ENCODE results near the gene MAP1LC3A.
A peak's percentile ranks its signal among the peaks of the same experiment; 100 is the strongest.

The MAP1LC3A gene

GRCh38 chr20:34595377-34596184 is 37.1 kb downstream of the MAP1LC3A start:
- Histone ChIP-seq H3K4me1 (peaks cover 0 to 8% (median 1%) of the 10 kb centered on the region in 4 donors), H3K27me3 (no peaks in the 10 kb centered on the region), H3K27ac (no peak overlapping the region), H3K4me3 (no peak overlapping the region), H3K9me3 (no peaks in the 10 kb centered on the region), H3K36me3 (no peaks in the 10 kb centered on the region)
- no peak for DNase-seq
- intact Hi-C loops (cut with DNase I; ENCODE audit: low total_unique reads), result no loop called here
- no peak for TF ChIP-seq CTCF (IDR thresholded peaks at IDR 0.05)

DNA sequence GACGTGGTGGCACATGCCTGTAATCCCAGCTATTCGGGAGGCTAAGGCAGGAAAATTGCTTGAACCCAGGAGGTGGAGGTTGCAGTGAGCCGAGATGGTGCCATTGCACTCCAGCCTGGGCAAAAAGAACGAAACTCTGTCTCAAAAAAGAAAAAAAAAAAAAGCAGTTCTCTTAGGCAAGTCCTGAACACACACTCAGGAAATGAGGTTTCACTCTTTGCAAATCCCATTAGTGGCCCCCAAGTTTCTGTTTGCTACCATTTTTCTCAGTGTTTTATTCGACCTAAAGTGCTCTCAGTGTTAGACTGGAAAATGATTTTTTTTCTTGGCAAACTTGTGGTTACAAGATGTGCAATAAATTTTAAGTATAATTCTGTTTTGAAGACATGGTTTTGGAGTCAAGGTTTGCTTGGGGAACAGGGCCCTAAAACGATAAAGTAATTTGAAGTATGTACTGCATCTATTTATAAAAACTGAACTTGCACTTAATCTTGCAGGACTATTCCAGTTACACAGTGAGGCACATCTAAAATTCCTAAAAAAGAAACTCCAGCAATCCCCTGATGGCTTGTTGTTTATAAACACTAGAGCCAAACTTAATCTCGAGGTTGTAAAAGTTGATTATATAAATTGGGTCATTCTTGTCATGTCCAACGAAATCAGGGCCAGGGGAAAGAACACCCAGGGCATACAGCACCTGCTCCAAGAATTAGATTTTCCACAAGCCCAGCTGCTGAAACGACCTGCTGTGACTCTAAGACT is 42.6 kb downstream of the MAP1LC3A start:
- H3K9me3 ChIP-seq, result no peaks in the 10 kb centered on the region
- DNase-seq, result no peak
- no peaks in the 10 kb centered on the region for H3K27me3 ChIP-seq
- TF ChIP-seq CTCF (IDR thresholded peaks at IDR 0.05), result no peak
- H3K27ac ChIP-seq, result peak overlapping the region; percentile 60 to 80
- H3K4me1 ChIP-seq, result peaks cover 0 to 45% (median 6%) of the 10 kb centered on the region in 4 donors
- H3K4me3 ChIP-seq, result peak overlapping the region in 1 of 2 donors; percentile 21
- no peaks in the 10 kb centered on the region for H3K36me3 ChIP-seq
- intact Hi-C loops (cut with DNase I; ENCODE audit: low total_unique reads), result no loop called here

DNA sequence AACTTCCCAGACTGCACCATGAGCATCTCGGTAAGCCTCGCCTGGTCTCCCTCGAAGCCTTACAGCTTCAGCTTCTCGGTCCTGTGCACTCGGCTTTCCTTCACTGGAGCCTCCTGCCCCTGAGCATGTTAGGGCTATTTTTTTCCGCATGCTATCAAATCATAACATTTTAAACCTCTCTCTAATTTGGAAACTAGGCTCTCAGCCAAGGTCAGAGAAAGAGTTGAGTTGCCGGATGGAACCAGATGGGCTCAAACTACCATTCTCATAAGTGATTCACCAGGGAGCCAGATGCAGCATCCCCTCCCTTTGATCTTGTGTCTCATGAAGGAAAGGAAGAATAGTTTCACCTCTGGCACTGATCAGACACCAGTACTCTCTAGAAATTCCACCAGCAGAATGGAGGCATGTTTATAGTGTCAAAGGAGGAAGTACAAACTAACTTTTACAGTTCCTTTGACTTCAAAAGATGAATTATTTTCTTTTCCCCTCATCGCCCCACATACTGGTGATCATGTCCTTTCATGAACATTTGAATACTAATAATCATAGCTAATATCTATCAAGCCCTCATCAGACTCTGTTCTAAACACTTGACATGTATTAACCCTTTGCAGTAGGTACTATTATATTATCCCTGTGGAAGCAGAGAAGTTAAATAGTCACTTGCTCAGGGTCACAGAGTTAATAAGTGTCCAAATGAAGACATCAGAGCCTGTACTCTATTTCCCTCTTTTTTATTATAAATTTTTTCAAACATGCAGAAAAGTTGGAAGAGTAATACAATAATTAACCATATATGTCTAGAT is 46.7 kb downstream of the MAP1LC3A start:
- intact Hi-C loops (cut with DNase I; ENCODE audit: low total_unique reads), result no loop called here
- H3K9me3 ChIP-seq, result no peaks in the 10 kb centered on the region
- DNase-seq, result no peak
- no peaks in the 10 kb centered on the region for H3K36me3 ChIP-seq
- no peaks in the 10 kb centered on the region for H3K27me3 ChIP-seq
- TF ChIP-seq CTCF (IDR thresholded peaks at IDR 0.05), result no peak
- peak overlapping the region; percentile 21 to 27 for H3K27ac ChIP-seq
- no peak overlapping the region for H3K4me3 ChIP-seq
- peaks cover 0 to 41% (median 6%) of the 10 kb centered on the region in 4 donors for H3K4me1 ChIP-seq

GRCh38 chr20:34607066-34607465 is 48.5 kb downstream of the MAP1LC3A start:
- Histone ChIP-seq H3K4me1 (peaks cover 0 to 22% (median 4%) of the 10 kb centered on the region in 4 donors), H3K27ac (no peak overlapping the region), H3K27me3 (no peaks in the 10 kb centered on the region), H3K9me3 (no peaks in the 10 kb centered on the region), H3K36me3 (peaks cover 1 to 3% (median 2%) of the 10 kb centered on the region in 3 donors), H3K4me3 (no peak overlapping the region)
- no peak for DNase-seq
- intact Hi-C loops (cut with DNase I; ENCODE audit: low total_unique reads), result no loop called here
- TF ChIP-seq CTCF (IDR thresholded peaks at IDR 0.05), result no peak
